ENCODE results near the gene CHRNB1.

Gene CHRNB1

DNA sequence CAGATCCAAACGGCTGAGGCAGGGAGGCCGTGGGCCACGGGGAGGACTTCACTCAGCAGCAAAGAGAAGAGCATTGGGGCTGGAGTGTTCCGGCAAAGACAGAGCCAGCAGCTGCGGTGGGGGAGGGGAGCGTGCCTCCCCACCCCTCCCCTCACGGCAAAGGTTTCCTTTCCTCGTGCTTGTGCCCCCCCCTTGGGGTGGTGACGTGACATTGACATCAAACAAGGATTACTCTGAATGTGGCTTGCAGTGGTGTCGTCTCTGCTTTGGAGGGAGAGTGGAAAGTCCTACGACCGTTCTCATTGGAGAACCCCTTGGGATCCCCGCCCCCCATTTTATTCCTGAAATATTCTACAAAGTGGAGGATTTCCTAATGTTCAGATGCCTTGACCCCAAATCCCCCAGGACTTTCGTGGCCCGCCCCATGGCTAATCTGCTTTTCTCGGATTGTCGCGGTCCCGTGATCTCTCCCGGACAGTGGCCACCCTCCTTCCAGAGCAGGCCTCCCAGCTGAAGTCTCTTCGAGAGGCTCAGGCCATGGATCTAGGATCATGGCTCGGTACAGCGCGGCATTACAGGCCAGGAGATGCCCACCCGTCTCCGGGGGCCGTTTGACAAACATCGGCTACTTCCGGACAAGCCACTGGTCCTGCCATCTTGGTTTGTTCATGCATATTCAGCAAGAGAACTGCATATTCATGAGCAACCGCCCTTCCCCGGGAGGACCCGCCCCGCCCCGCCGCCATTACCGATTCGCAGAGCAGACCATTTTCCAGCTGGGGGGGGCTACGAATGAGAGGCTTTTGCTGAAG, 38.6 kb downstream of the CHRNB1 start:
- Histone ChIP-seq H3K27me3 (ENCODE audit: control insufficient read depth, insufficient read depth, low read length) (no peaks in the 10 kb centered on the region), H3K4me3 (ENCODE audit: low read length) (peak overlapping the region; percentile 84), H3K9ac (ENCODE audit: low read depth, low read length) (peak overlapping the region; percentile 98), H3K9me3 (replicated peaks; ENCODE audit: low read length) (no peaks in the 10 kb centered on the region), H3K4me1 (ENCODE audit: control insufficient read depth, insufficient read depth, low read length) (peaks cover 42% of the 10 kb centered on the region), H3K36me3 (ENCODE audit: insufficient read depth, low read length) (peaks cover 3% of the 10 kb centered on the region), H3K4me2 (ENCODE audit: low read length) (peak overlapping the region; percentile 99)

DNA sequence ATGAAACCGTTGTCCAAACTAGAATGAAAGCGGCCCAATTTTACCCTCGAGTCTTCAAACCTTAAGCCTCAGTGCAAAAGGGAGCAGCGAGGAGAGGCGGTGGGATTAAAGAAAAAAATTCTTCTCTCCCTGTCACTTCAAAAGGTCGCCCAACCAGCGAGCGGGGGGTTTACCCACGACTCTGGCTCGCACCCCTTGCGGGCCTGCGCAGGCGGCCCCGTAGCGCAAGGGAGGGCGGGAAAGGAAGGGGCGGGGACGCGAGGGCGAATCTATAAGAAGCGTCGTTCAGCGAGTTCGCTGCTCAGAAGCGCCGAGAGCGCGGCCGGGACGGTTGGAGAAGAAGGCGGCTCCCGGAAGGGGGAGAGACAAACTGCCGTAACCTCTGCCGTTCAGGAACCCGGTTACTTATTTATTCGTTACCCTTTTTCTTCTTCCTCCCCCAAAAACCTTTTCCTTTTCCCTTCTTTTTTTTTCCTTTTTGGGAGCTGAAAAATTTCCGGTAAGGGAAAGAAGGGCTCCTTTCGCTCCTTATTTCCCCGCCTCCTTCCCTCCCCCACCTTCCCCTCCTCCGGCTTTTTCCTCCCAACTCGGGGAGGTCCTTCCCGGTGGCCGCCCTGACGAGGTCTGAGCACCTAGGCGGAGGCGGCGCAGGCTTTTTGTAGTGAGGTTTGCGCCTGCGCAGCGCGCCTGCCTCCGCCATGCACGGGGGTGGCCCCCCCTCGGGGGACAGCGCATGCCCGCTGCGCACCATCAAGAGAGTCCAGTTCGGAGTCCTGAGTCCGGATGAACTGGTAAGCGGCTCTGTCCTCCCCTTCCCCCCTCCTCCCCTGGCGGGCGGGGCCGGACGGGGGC, 39.4 kb downstream of the CHRNB1 start, which contains the start of gene POLR2A:
Gene POLR2A, plus strand, starts transcription at position 300 of the 852 bp plus-strand sequence.
- H3K4me3 ChIP-seq (ENCODE audit: low read length), result peak within 1 kb of the TSS; percentile 84
- H3K4me2 ChIP-seq (ENCODE audit: low read length), result peak within 1 kb of the TSS; percentile 99
- H3K36me3 ChIP-seq (ENCODE audit: insufficient read depth, low read length), result peaks cover 6% of the 10 kb centered on the region
- no peaks in the 10 kb centered on the region for H3K9me3 ChIP-seq (replicated peaks; ENCODE audit: low read length)
- H3K9ac ChIP-seq (ENCODE audit: low read depth, low read length), result peak within 1 kb of the TSS; percentile 98
- H3K27me3 ChIP-seq (ENCODE audit: control insufficient read depth, insufficient read depth, low read length), result no peaks in the 10 kb centered on the region
- H3K4me1 ChIP-seq (ENCODE audit: control insufficient read depth, insufficient read depth, low read length), result peaks cover 47% of the 10 kb centered on the region

DNA sequence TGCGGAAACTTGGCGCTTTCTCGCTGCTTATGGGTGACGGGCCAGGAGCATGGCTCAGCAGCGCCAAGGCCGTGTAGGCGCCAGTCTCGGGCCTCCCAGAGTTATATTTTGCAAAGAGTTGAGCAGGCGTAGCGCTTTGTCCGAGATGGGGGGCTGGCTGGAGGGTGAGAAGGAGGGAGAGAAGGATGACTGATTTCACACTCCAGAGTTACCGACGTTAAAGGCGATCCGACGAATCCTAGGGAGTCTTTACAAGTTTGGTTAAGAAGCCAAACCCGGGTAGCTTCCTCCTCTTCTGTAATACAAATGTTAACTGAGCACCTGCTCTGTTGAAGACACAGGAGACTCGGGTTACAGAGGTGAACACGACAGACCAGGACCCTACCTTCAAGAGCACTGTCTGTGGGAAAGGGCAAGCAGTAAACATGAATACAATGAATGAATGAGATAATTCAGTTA, 40.1 kb downstream of the CHRNB1 start:
- Histone ChIP-seq H3K36me3 (ENCODE audit: insufficient read depth, low read length) (peaks cover 9% of the 10 kb centered on the region), H3K9ac (ENCODE audit: low read depth, low read length) (peak overlapping the region; percentile 98), H3K9me3 (replicated peaks; ENCODE audit: low read length) (no peaks in the 10 kb centered on the region), H3K4me3 (ENCODE audit: low read length) (peak overlapping the region; percentile 84), H3K4me2 (ENCODE audit: low read length) (peak overlapping the region; percentile 99), H3K4me1 (ENCODE audit: control insufficient read depth, insufficient read depth, low read length) (peaks cover 44% of the 10 kb centered on the region), H3K27me3 (ENCODE audit: control insufficient read depth, insufficient read depth, low read length) (no peaks in the 10 kb centered on the region)

DNA sequence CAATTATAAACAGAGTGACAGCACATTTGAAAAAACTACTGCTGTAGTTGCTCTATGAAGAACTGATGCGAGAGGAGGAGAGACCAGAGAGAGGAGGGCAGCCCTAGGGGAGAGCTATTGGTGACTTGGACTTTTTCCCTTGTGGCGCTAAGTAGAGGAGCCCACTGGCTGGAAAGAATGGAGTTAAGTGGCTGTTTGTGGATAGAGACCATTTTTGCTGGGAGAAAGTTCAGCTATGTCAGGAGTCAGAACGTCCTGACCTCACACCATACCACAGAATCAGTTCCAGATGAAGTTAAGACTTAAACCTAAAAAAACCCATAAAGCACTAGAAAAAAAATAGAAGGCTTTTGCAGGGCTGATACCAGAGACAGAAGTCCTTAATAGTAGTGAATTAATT, 41.3 kb downstream of the CHRNB1 start:
- Histone ChIP-seq H3K4me3 (ENCODE audit: low read length) (peak overlapping the region; percentile 84), H3K4me2 (ENCODE audit: low read length) (peak overlapping the region; percentile 99), H3K36me3 (ENCODE audit: insufficient read depth, low read length) (peaks cover 16% of the 10 kb centered on the region), H3K27me3 (ENCODE audit: control insufficient read depth, insufficient read depth, low read length) (no peaks in the 10 kb centered on the region), H3K9ac (ENCODE audit: low read depth, low read length) (peak overlapping the region; percentile 49), H3K4me1 (ENCODE audit: control insufficient read depth, insufficient read depth, low read length) (peaks cover 40% of the 10 kb centered on the region), H3K9me3 (replicated peaks; ENCODE audit: low read length) (no peaks in the 10 kb centered on the region)

DNA sequence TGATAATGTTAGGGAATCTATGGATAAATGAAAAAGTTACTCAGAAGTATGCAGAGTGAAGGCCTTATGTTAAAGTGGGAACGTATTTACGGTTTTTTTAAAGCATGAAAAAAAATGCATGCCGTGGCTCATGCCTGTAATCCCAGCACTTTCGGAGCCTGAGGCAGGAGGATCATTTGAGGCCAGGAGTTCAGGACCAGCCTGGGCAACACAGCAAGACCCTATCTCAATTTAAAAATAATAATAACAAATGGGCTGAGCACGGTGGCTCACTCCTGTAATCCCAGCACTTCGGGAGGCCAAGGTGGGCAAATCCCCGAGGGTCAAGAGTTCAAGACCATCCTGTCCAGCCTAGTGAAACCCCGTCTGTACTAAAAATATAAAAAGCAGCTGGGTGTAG, 45.3 kb downstream of the CHRNB1 start:
- H3K4me2 ChIP-seq (ENCODE audit: low read length), result no peak overlapping the region
- peaks cover 38% of the 10 kb centered on the region for H3K4me1 ChIP-seq (ENCODE audit: control insufficient read depth, insufficient read depth, low read length)
- no peak overlapping the region for H3K9ac ChIP-seq (ENCODE audit: low read depth, low read length)
- peaks cover 31% of the 10 kb centered on the region for H3K36me3 ChIP-seq (ENCODE audit: insufficient read depth, low read length)
- no peaks in the 10 kb centered on the region for H3K27me3 ChIP-seq (ENCODE audit: control insufficient read depth, insufficient read depth, low read length)
- no peaks in the 10 kb centered on the region for H3K9me3 ChIP-seq (replicated peaks; ENCODE audit: low read length)
- H3K4me3 ChIP-seq (ENCODE audit: low read length), result no peak overlapping the region

DNA sequence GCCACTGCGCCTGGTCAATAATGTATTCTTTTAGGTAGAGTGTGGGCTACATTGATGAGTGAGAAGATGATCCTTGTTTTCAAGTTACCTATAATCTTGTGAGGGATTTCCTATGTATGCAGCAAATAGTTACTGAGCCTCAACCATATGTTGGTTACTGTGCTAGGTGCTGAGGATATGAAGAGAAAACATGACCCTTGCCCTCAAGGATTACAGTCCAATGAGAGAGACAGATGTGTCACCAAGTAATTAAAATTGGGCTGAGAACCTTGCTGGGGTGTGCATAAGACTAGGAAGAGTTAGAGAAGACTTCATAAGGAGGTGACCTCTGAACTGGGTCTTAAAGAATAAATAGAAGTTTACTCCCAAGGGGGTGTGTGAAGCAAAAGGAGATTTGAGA, 46.7 kb downstream of the CHRNB1 start:
- Histone ChIP-seq H3K4me2 (ENCODE audit: low read length) (no peak overlapping the region), H3K36me3 (ENCODE audit: insufficient read depth, low read length) (peaks cover 40% of the 10 kb centered on the region), H3K4me1 (ENCODE audit: control insufficient read depth, insufficient read depth, low read length) (peaks cover 28% of the 10 kb centered on the region)

DNA sequence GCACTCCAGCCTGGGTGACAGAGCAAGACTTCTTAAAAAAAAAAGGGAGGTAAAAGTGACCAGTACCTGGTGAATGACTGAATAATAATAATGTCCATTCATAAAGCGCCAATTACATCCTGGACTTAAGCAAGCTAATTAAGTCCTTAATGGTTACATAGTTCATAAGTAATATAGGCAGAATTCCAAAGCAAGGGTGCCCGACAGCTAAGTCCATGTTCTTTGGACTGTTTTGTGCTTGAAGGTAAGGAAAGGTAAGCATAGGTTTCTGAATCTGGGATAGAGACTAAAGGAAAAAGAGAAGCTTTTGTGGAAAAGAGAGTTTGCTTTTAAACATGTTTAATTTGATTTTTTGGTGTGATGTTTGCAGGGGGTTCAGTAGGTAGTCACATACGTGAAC, 49.1 kb downstream of the CHRNB1 start:
- Histone ChIP-seq H3K9me3 (replicated peaks; ENCODE audit: low read length) (no peaks in the 10 kb centered on the region), H3K36me3 (ENCODE audit: insufficient read depth, low read length) (peaks cover 61% of the 10 kb centered on the region), H3K4me3 (ENCODE audit: low read length) (no peak overlapping the region), H3K4me1 (ENCODE audit: control insufficient read depth, insufficient read depth, low read length) (peaks cover 11% of the 10 kb centered on the region), H3K4me2 (ENCODE audit: low read length) (no peak overlapping the region), H3K27me3 (ENCODE audit: control insufficient read depth, insufficient read depth, low read length) (no peaks in the 10 kb centered on the region), H3K9ac (ENCODE audit: low read depth, low read length) (no peak overlapping the region)

More for the DNA sequence above, 46.7 kb downstream of the CHRNB1 start:
- Histone ChIP-seq H3K27me3 (ENCODE audit: control insufficient read depth, insufficient read depth, low read length) (no peaks in the 10 kb centered on the region), H3K9me3 (replicated peaks; ENCODE audit: low read length) (no peaks in the 10 kb centered on the region), H3K9ac (ENCODE audit: low read depth, low read length) (no peak overlapping the region), H3K4me3 (ENCODE audit: low read length) (no peak overlapping the region)

DNA sequence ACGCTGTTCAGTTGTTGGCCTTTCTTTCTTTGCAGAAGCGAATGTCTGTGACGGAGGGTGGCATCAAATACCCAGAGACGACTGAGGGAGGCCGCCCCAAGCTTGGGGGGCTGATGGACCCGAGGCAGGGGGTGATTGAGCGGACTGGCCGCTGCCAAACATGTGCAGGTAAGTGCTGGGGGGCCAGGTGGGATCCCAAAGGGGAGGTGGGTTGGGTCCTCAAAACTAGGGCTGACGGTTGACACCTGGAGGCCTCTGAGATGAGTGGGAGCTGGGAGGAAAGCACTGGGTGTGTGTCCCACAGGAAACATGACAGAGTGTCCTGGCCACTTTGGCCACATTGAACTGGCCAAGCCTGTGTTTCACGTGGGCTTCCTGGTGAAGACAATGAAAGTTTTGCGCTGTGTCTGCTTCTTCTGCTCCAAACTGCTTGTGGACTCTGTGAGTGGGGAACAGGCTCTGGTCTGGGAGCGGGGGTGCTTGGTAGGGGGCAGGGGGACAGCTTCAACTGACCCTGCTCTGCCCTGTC, 51.1 kb downstream of the CHRNB1 start:
- H3K9me3 ChIP-seq (replicated peaks; ENCODE audit: low read length), result no peaks in the 10 kb centered on the region
- H3K9ac ChIP-seq (ENCODE audit: low read depth, low read length), result no peak overlapping the region

DNA sequence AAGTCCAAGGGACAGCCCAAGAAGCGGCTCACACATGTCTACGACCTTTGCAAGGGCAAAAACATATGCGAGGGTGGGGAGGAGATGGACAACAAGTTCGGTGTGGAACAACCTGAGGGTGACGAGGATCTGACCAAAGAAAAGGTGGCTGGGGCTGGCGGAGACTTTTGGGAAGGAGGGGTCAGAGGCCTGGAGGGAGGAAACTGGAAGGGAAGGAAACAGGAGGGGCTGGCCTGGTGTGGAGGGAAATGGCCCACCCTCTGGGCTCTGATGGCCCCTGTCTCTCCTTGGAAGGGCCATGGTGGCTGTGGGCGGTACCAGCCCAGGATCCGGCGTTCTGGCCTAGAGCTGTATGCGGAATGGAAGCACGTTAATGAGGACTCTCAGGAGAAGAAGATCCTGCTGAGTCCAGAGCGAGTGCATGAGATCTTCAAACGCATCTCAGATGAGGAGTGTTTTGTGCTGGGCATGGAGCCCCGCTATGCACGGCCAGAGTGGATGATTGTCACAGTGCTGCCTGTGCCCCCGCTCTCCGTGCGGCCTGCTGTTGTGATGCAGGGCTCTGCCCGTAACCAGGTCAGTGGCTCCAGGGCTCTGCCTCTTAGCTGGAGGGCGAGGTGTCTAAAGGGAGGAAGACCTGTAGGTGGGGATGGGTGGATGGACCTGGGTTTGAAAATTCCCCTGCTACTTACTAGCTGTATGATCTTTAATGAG, 51.8 kb downstream of the CHRNB1 start:
- Histone ChIP-seq H3K4me3 (ENCODE audit: low read length) (no peak overlapping the region), H3K4me2 (ENCODE audit: low read length) (no peak overlapping the region), H3K9me3 (replicated peaks; ENCODE audit: low read length) (no peaks in the 10 kb centered on the region), H3K36me3 (ENCODE audit: insufficient read depth, low read length) (peaks cover 70% of the 10 kb centered on the region), H3K27me3 (ENCODE audit: control insufficient read depth, insufficient read depth, low read length) (no peaks in the 10 kb centered on the region), H3K4me1 (ENCODE audit: control insufficient read depth, insufficient read depth, low read length) (peaks cover 4% of the 10 kb centered on the region), H3K9ac (ENCODE audit: low read depth, low read length) (no peak overlapping the region)

More for the DNA sequence above, 51.1 kb downstream of the CHRNB1 start:
- H3K36me3 ChIP-seq (ENCODE audit: insufficient read depth, low read length), result peaks cover 66% of the 10 kb centered on the region
- H3K4me3 ChIP-seq (ENCODE audit: low read length), result no peak overlapping the region
- no peak overlapping the region for H3K4me2 ChIP-seq (ENCODE audit: low read length)
- peaks cover 7% of the 10 kb centered on the region for H3K4me1 ChIP-seq (ENCODE audit: control insufficient read depth, insufficient read depth, low read length)
- H3K27me3 ChIP-seq (ENCODE audit: control insufficient read depth, insufficient read depth, low read length), result no peaks in the 10 kb centered on the region

DNA sequence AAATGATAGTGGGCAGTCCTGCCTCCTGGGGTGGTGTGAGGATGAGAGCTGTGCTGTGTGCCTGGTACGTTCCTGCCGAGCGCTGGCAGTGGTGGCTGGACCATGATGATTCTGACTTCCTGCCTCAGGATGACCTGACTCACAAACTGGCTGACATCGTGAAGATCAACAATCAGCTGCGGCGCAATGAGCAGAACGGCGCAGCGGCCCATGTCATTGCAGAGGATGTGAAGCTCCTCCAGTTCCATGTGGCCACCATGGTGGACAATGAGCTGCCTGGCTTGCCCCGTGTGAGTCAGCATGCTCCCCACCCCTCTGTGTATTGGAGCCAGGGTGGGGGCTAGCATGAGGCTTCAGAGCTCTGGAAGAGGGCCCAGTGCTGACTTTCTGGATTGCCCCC, 52.4 kb downstream of the CHRNB1 start:
- Histone ChIP-seq H3K4me3 (ENCODE audit: low read length) (no peak overlapping the region), H3K36me3 (ENCODE audit: insufficient read depth, low read length) (peaks cover 73% of the 10 kb centered on the region), H3K27me3 (ENCODE audit: control insufficient read depth, insufficient read depth, low read length) (no peaks in the 10 kb centered on the region)

DNA sequence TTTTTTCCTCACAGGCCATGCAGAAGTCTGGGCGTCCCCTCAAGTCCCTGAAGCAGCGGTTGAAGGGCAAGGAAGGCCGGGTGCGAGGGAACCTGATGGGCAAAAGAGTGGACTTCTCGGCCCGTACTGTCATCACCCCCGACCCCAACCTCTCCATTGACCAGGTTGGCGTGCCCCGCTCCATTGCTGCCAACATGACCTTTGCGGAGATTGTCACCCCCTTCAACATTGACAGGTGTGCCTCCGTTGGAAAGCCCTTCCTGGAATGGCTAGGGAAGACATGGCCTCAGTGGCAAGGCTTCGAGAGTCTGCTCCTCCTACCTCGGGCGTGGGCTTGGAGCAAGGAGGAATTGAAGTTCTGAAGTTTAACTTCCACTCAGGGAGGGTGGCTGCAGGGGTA, 52.8 kb downstream of the CHRNB1 start:
- Histone ChIP-seq H3K9ac (ENCODE audit: low read depth, low read length) (no peak overlapping the region), H3K4me3 (ENCODE audit: low read length) (no peak overlapping the region), H3K9me3 (replicated peaks; ENCODE audit: low read length) (no peaks in the 10 kb centered on the region), H3K4me1 (ENCODE audit: control insufficient read depth, insufficient read depth, low read length) (no peaks in the 10 kb centered on the region), H3K27me3 (ENCODE audit: control insufficient read depth, insufficient read depth, low read length) (no peaks in the 10 kb centered on the region), H3K36me3 (ENCODE audit: insufficient read depth, low read length) (peaks cover 76% of the 10 kb centered on the region), H3K4me2 (ENCODE audit: low read length) (no peak overlapping the region)

More for the DNA sequence above, 52.4 kb downstream of the CHRNB1 start:
- H3K4me2 ChIP-seq (ENCODE audit: low read length), result no peak overlapping the region
- no peaks in the 10 kb centered on the region for H3K9me3 ChIP-seq (replicated peaks; ENCODE audit: low read length)
- no peaks in the 10 kb centered on the region for H3K4me1 ChIP-seq (ENCODE audit: control insufficient read depth, insufficient read depth, low read length)
- no peak overlapping the region for H3K9ac ChIP-seq (ENCODE audit: low read depth, low read length)
